IPS-NIHi11 (cell line): ENCODE data around the gene CD177.
"Not testable (repeated sequence)": the region's sequence is repeated elsewhere in the genome, so short reads cannot be mapped to it uniquely, and the experiment has no call there.

Source experiments
- DNase-seq: peaks from one replicate; pipeline ENCODE4 v3.0.0; 2012; ENCODE audit warnings: mixed read lengths, low spot score

CD177 gene

GRCh38 chr19:43380771-43381386, 27.4 kb downstream of the CD177 start:
- no peak for DNase-seq

GRCh38 chr19:43382586-43383216, 29.2 kb downstream of the CD177 start:
- DNase-seq = not testable (repeated sequence)

GRCh38 chr19:43383254-43383653, 29.8 kb downstream of the CD177 start:
- DNase-seq = not testable (repeated sequence)

GRCh38 chr19:43383759-43384158, 30.3 kb downstream of the CD177 start:
- not testable (repeated sequence) for DNase-seq

GRCh38 chr19:43390903-43391551, 37.5 kb downstream of the CD177 start:
- not testable (repeated sequence) for DNase-seq

GRCh38 chr19:43391552-43391935, 38.1 kb downstream of the CD177 start:
- DNase-seq = not testable (repeated sequence)

GRCh38 chr19:43393501-43393900, 40.0 kb downstream of the CD177 start:
- DNase-seq = not testable (repeated sequence)

GRCh38 chr19:43395561-43395960, 42.1 kb downstream of the CD177 start:
- no peak for DNase-seq

- DNase-seq = no peak
These were observed 52.8 kb downstream of the CD177 start for GRCh38 chr19:43406297-43406696.

GRCh38 chr19:43407416-43408005, 54.0 kb downstream of the CD177 start:
- peak; percentile 65 for DNase-seq

GRCh38 chr19:43408043-43408442, 54.6 kb downstream of the CD177 start:
- peak; percentile 43 for DNase-seq

GRCh38 chr19:43409415-43409814, 55.9 kb downstream of the CD177 start:
- DNase-seq = no peak

GRCh38 chr19:43412441-43412840, 59.0 kb downstream of the CD177 start:
- DNase-seq = no peak
